Retina (tissue), 1 donor: Measurements from ENCODE around the gene NFE2L2.
"Not testable (repeated sequence)": the region's sequence is repeated elsewhere in the genome, so short reads cannot be mapped to it uniquely, and the experiment has no call there.

ENCODE experiments used
- DNase-seq: peaks from one replicate; pipeline ENCODE4 v3.0.0-alpha.2; 2016

The NFE2L2 gene

GRCh38 chr2:177264693-177265587 lies at the start of gene NFE2L2:
NFE2L2 (minus strand) TSS chr2:177264727; CDS start chr2:177264576, 151 bp downstream.
- DNase-seq = peak; percentile 90

DNA sequence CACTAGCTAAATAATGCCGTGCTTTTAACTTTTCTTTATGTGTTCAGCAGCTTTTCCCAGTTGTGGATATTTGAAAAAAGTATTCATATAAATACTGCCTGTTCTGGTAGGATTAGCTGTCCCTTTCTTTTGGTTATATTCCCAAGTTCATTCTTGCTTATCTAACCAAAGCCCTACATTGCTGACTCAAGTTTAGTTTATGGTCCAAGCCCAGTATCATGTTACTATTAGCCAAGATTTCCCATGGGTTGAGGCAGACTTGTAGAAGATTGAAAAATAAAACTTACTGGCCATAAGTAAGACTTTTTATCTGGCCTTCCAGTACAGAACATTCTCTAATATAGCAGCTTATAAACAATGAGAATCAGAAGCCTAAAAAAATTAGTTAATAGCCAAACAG lies 49.7 kb upstream of the NFE2L2 start:
- no peak for DNase-seq

GRCh38 chr2:177313162-177313781 lies 48.7 kb upstream of the NFE2L2 start:
- no peak for DNase-seq

GRCh38 chr2:177312562-177312961 lies 48.0 kb upstream of the NFE2L2 start:
- no peak for DNase-seq

DNA sequence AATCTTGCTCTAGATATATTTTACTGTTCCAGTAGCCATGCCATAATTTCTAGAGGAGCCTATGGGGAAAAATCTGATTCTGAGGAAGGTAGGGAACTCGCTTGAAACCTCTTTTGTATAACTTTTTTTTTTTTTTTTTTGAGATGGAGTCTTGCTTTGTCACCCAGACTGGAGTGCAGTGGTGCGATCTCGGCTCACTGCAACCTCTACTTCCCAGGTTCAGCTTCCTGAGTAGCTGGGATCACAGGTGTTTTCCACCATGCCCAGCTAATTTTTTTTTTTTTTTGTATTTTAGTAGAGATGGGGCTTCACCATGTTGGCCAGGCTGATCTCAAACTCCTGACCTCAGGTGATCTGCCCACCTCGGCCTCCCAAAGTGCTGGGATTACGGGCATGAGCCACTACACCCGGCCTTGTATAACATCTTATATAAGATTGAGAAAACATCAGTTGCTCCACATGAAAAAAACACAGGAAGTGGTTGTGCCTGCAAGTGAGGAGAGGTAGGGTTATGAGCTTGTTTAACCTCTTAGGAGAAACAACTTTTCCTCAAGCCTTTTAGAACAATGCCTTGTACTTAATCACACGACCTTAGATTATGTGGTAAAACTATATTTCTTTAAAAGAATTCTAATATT lies 45.3 kb upstream of the NFE2L2 start:
- not testable (repeated sequence) for DNase-seq

- no peak for DNase-seq
These were observed 42.0 kb upstream of the NFE2L2 start for GRCh38 chr2:177306550-177306949.

DNA sequence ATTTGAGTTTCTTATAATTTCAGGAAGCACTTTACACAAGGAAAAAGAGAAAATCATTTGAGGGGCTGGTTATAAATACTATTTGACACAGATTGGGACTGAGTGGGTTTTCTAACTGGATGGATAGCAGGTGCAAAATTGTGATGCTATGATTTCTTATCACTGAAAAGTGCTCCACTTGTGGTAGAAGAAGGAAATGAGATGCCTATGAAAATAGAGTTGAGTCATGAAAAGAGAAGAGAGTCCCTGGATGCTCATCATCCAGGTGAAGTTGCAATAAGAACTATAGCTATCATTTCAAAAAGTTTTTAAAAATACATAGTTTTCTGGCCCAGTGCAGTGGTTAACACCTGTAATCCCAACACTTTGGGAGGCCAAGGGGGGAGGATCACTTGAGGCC lies 39.4 kb upstream of the NFE2L2 start:
- DNase-seq = no peak

GRCh38 chr2:177302552-177302951 lies 38.0 kb upstream of the NFE2L2 start:
- DNase-seq = no peak

- DNase-seq = no peak
These were observed 33.7 kb upstream of the NFE2L2 start for GRCh38 chr2:177298191-177298590.

GRCh38 chr2:177296040-177296439 lies 31.5 kb upstream of the NFE2L2 start:
- no peak for DNase-seq

GRCh38 chr2:177295484-177295883 lies 31.0 kb upstream of the NFE2L2 start:
- DNase-seq = no peak

GRCh38 chr2:177291701-177292100 lies 27.2 kb upstream of the NFE2L2 start:
- DNase-seq = no peak

DNA sequence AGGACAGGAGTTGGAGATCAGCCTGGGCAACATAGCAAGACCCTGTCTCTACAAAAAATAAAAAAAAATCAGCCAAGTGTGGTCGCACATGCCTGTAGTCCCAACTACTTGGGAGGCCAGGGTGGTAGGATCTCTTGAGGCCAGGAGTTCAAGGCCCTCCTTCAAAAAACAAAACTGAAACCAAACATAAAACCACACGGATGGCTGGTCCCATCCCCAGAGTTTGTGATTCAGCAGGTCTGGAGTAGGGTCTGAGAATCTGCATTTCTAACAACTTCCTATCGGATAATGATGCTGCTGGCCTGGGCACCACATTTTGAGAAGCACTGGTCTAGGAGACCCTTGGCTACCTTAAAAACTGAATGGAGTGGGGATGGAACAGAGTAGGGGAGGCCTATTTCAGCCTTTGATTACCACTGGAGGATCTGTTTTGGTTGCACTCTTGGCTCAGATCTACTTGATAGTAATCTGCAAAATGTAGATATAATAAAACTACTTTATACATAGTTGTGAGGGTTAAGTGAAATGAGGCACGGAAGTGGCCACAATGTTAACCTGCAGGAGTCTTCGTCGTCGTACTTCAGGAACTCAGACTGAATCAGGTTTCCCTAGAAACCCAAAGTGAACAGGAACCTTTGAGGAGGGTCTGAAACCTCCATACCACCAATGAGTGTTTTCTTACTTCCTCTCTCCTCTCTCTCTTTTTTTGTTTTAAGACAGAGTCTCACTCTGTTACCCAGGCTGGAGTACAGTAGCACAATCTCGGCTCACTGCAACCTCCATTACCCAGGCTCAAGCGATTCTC lies 25.5 kb upstream of the NFE2L2 start:
- no peak for DNase-seq

DNA sequence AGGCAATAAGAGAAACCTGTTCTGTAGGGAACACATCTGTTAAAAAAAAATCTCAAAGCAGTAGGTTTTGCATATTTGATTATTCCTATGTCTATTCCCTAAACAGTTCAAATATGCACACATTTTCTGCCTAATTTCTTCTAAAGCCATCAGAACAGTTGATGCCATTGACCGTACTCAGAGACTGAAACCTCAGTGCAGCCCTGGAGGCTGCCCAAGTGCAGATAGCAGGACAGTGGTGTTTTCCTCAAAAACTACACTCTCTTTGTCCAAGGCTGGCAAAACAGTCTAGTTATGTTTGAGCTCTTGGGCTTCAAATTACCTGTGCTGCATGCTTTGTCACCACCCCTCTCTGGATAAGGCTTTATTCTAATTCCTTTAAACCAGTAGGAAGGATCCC lies 23.3 kb upstream of the NFE2L2 start:
- DNase-seq = no peak

DNA sequence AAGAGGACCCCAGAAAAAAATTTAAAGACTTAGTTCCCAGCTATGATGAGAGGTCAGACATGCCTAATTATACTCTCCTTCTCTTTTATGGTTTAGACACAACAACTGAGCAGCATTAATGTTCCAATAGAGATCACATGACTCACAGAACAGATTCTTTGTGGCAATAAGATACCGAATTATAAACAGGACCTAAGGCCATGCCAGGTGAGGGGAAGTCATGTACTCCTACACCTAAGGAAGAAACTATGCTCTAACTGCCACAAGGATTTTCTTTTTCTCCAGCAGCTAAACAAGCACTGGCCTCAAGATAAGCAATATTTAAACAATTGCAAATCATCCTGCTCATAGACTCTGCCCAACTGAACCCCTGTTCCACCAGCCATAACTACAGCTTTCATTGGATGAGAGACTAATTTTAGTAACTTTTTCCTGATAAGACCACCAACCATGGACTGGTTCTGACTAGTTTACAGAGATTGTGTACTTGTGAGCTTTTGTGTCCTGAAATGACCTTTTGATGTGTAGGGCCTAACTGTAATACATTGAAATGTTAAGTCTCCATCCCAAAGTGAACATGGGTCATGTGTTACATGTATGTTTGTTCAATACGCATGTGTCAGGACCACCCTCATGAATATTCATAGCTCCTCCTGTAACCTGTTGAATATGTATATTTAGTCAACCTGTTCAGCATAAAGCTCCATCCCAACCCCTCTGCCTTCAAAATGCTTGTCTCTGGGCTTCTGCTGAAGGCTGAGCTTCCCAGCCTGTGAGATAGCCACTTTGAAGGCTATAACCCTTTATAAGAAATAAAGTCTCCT lies 21.6 kb upstream of the NFE2L2 start:
- DNase-seq = no peak

- no peak for DNase-seq
These were observed 20.0 kb upstream of the NFE2L2 start for GRCh38 chr2:177284531-177284930.

- DNase-seq = no peak
These were observed 19.4 kb upstream of the NFE2L2 start for GRCh38 chr2:177283906-177284305.

GRCh38 chr2:177282787-177283572 lies 18.5 kb upstream of the NFE2L2 start:
- DNase-seq = no peak

- DNase-seq = no peak
These were observed 17.7 kb upstream of the NFE2L2 start for GRCh38 chr2:177282181-177282641.

GRCh38 chr2:177281400-177282180 lies 17.1 kb upstream of the NFE2L2 start:
- no peak for DNase-seq
